NCI-H2196 (cell line): ENCODE results near the gene MED6.

ENCODE experiments used
- DNase-seq: peaks from one replicate; lab custom pipeline; 2025; ENCODE audit not compliant: unreplicated experiment; lab: John Stamatoyannopoulos, UW

The MED6 gene

DNA sequence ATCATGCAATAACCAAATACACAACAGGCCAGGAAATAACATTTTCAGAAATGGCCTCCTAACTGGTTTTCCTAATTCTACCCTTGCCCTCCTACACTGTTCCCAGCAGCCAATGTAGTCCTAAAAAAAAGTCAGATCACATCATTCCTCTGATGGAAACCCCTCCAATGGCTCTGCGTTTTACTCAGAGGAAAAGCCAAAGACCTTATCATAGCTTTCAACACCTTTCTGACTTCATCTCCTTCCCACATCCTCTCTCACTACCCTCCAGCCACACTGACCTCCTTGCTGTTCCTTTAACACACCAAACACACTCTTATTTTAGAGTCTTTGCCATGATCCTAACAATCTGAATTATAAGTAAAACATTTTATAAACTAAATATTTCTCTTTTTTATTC, 1.1 kb downstream of the MED6 start:
- no peak for DNase-seq

DNA sequence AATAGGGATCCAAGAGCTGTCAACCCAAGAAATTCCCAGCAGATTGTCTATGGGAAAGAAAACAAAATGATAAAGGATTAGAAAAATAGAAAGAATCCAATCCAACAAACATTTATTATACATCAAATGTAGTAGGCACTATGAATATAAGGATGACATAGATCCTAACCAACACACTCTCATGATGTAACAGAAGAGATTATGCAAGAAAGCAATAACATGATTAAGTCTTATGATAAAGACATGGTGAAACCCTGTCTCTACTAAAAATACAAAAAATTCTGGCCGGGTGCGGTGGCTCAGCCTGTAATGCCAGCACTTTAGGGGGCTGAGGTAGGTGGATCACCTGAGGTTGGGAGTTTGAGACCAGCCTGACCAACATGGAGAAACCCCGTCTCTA, 2.7 kb downstream of the MED6 start:
- DNase-seq = no peak

DNA sequence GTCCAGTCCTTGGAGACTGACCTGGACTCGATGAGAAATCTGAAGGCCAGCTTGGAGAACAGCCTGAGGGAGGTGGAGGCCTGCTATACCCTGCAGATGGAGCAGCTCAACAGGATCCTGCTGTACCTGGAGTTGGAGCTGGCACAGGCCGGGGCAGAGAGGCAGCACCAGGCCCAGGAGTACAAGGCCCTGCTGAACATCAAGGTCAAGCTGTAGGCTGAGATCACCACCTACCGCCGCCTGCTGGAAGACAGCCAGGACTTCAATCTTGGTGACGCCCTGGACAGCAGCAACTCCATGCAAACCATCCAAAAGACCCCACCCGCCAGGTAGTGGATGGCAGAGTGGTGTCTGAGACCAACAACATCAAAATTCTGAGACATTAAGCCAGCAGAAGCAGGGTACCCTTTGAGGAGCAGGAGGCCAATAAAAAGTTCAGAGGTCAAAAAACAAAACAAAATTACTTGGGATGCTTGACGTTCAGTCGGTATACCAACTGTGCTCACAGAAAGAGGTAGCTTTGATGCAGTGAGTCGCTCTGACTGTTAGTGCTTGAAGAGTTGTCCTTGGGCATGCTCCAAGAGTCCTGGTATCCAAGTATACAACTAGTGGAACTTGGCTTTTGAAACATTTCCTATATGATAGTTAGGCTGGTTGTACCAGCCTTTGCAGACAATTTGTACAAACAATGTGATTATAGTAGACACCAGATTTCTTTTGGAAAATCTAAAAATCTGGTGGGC, 4.8 kb downstream of the MED6 start:
- DNase-seq = no peak

DNA sequence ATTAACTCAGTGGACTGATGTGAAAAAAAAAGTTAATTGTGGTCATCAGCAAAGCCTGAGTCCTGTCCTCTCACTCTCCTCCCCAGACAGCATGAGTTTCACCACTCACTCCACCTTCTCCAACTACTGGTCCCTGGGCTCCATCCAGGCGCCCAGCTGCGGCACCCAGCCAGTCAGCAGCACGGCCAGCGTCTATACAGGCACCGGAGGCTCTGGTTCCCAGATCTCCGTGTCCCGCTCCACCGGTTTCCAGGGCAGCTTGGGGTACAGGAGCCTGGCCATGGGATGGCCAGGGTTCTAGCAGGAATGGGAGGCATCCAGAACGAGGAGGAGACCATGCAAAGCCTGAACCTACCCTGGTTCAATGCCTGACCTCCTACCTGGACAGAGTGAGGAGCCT, 6.0 kb downstream of the MED6 start:
- no peak for DNase-seq

DNA sequence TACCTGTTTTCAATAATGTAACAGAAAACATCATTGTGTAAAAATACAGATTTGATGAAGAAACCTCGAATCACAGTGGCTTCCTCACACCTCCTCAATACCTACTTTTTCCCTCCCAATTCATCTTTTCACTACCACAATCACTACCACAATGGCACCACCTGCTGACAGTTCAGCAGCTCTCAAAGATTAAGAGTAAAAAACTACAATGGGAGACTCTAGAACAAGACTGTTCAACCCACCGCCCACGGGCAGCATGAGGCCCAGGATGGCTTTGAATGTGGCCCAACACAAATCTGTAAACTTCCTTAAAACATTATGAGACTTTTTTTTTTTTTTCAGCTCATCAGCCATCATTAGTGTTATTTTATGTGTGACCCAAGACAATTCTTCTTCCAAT, 15.2 kb downstream of the MED6 start:
- DNase-seq = no peak

DNA sequence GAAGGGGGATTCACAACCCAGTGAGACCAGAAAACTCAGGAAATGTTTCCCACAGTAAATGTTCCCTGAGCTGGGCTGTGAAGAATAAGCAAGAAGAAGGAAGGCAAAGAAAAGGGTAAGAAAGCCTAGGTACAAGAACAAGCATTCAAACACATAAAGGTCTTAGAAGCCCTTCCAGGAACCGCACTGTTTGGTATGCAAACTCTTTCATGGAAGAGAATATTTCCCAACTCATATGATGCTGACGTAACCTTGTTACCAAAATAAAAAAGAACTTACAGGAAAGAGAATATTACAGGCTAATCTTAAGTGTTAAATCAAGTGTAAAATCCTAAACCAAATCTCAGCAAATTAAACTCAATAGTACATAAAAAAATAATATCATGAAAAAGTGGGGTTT, 23.6 kb downstream of the MED6 start:
- no peak for DNase-seq

DNA sequence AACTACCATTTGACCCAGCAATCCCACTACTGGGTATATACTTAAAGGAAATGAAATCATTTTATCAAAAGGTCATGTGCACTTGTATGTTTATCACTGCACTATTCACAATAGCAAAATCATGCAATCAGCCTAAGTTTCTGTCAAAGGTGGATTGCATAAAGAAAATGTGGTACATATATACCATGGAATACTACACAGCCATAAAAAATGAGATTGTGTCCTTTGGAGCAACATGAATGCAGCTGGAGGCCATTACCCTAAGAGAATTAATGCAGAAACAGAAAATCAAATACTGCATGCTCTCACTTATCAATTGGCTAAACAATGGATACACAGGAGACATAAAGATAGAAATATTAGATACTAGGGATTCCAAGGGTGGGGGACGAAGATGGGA, 27.4 kb downstream of the MED6 start:
- no peak for DNase-seq

DNA sequence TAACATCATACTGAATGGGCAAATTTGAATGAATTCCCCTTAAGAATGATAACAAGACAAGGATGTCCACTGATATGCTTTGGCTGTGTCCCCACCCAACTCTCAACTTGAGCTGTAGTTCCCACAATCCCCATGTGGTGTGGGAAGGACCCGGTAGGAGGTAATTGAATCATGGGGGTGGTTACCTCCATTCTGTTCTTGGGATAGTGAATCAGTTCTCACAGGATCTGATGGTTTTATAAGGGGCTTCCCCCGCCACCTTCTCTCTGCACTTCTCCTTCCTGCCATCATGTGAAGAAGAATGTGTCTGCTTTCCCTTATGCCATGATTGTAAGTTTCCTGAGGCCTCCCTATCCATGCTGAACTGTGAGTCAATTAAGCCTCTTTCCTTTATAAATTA, 29.3 kb downstream of the MED6 start:
- DNase-seq = no peak

DNA sequence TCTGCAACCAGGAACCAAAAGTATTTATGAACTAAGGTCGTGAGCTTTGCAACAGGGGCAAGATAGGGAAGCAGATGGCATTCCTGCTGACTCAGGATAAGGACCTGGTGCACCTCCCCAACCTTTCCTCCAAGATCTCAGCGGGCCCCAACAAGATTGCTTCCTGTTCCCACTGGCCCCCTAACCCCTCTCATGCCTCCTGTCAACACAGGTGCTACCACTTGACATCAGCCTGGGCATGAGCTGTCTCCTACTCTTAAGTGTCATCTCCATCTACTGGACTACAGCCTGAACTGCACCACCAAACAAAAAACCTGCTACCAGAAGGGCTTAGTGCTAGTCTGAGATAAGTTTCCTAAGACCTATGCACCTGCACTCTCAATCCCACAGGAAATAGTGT, 32.7 kb downstream of the MED6 start:
- DNase-seq = no peak

DNA sequence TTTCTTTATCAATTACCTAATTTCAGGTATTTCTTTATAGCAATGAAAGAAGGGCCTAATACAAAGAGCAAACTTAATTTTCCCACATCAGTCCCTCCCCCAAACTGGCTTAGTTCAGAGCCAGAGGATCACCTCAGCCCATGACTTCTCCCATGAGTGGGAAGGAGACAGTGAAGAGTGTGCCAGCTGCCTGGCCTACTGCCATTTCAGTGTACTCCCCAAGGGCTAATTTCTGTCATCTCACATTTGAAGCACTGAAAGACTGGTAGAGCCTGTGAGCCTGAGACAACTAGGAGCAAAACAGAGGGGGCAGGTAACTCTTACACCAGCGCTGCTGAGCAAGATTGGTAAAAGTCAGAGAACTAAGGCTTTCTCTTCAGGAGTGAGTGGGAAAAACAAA, 36.6 kb downstream of the MED6 start:
- no peak for DNase-seq

DNA sequence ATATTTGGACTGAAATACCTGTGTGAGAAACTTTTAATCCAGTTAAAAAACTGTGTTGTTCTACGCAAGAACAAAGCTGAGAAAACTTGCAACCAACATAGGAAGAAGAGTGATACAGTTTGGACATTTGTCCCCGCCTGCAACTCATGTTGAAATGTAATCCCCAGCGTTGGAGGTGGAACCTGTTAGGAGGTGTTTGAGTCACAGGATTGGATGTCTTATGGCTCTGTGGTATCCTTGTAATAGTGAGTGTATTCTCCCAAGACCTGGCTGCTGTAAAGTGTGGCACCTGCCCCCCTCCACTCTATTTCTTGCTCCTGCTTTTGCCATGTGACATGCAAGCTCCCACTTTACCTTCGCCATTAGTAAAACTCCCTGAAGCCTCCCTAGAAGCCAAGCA, 37.0 kb downstream of the MED6 start:
- DNase-seq = no peak

DNA sequence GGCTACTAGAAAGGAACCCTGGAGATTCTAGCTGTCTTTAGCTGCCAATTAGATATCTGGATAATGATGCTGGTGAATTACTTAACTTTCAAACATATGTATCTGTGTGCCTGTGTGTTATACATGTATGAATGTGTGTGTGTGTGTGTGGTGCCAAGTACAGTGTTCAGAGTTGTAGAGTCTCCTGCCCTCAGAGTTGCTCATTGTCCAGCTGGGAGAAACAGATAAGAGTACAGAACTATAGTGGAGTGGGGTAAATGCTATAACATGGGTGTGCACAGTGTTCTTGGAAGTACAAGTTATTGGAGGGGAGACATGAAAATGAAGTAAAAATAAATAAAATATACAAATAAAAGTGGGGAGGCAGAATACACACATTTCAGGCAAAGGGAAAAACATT, 42.1 kb downstream of the MED6 start:
- DNase-seq = no peak

DNA sequence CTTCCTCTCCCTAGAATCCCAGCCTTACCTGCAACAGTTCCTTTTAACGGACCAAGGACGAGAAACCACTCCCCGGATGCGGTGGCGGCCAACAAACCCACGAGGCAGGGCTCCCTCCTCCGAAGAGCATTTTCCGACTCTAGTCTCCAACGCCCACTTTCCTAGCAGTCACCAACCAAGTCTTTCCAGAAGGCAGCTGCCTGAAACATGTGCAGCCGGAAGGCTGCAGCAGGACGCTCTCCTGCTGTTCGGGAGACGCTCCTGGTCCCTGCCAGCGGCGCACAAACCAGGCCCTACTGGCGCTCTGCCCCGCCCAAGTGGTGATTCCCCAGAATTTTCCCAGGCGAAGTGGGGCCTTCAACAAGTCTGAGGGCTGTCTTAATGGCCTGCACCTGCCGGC, 44.6 kb downstream of the MED6 start:
- DNase-seq = no peak

DNA sequence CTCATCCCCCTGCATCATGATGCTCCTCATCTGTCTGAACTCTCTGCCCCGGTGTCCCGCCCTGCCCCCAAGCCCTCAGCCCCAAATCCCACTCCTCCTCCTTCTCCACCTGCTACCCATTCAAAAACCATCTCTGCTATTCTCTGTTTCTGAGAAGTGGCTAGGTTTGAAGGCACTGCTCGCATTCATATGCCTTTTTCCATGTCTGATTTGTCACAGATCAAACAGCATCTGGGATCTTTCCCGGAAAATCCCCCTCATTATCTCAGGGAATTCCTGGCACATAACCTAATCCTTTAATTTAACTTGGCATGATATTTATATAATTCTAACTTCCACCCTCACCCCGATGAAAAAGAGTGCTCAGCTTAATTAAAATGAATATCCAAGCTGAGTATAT, 62.4 kb downstream of the MED6 start:
- no peak for DNase-seq

DNA sequence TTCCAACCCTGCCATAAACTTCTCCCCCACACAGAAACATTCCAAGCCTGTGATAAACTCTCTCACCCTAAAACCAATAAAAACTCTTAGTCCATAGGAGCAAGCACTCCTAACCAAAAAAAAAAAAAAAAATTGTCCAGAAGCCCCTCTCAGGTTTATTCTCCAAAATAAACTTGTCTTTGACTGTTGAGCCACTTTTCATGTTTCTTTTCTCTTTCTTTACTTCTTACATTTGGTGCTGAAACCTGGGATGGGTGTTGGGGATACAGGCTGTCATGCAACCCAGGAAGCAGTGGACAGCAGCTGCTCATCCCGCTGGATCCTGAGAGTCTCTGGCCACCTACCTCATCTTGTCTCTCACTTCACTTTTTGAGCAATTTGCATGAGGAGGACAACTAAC, 63.6 kb downstream of the MED6 start:
- DNase-seq = no peak

DNA sequence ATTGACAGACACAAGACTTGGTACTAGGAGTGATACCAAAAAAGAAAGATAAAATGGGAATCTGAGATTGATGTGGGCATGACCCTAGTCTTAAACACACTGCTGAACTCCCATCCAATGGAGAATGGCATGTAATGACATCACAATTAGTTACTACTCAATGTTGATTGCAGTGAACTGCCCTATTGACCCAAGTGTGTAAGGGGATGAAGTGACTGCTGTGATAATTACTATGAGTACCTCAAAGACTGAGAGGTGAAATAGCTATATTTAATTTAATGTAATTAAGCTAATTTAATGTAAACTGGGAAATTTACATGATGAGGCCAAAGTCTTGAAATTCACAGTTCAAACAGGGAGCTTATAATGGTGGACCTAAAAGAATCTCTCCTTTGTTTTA, 65.6 kb downstream of the MED6 start, which contains the start of gene ADAM20:
Gene ADAM20, minus strand, starts transcription at position 101 of the 400 bp plus-strand sequence. CDS start 10,247 bp downstream, outside the sequence.
- DNase-seq = no peak
